ENCODE results near the gene OSBPL10.
"Not testable (repeated sequence)": the region's sequence is repeated elsewhere in the genome, so short reads cannot be mapped to it uniquely, and the experiment has no call there.

The OSBPL10 gene, protein sequence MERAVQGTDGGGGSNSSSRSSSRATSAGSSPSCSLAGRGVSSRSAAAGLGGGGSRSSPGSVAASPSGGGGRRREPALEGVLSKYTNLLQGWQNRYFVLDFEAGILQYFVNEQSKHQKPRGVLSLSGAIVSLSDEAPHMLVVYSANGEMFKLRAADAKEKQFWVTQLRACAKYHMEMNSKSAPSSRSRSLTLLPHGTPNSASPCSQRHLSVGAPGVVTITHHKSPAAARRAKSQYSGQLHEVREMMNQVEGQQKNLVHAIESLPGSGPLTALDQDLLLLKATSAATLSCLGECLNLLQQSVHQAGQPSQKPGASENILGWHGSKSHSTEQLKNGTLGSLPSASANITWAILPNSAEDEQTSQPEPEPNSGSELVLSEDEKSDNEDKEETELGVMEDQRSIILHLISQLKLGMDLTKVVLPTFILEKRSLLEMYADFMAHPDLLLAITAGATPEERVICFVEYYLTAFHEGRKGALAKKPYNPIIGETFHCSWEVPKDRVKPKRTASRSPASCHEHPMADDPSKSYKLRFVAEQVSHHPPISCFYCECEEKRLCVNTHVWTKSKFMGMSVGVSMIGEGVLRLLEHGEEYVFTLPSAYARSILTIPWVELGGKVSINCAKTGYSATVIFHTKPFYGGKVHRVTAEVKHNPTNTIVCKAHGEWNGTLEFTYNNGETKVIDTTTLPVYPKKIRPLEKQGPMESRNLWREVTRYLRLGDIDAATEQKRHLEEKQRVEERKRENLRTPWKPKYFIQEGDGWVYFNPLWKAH

GRCh38 chr3:31981206-31982181 is at the start of gene OSBPL10, which contains the start of gene ZNF860:
OSBPL10 (minus strand) TSS chr3:31981262; CDS start chr3:31981179, 83 bp downstream.
ZNF860 (plus strand) TSS chr3:31981750; CDS start chr3:31989080, 7,330 bp downstream.
- no peak for DNase-seq (ENCODE audit: low spot score)

- DNase-seq (ENCODE audit: low spot score) = no peak
These were observed 45.5 kb upstream of the OSBPL10 start for GRCh38 chr3:32026593-32026992.

DNA sequence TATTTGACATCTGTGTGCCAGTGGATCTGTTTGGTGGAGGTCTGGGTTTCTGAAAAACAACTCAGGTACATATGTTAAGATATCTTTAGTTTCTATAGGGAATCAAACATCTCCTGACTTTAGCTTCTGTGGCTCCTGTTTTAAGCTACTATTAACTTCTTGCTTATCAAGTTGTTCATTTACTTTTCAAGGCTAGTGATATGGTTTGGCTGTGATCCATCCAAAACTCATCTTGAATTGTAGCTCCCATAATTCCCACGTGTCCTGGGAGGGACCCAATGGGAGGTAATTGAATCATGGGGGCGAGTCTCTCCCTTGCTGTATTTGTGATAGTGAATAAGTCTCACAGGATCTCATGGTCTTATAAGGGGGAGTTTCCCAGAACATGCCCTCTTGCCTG is 41.9 kb upstream of the OSBPL10 start:
- DNase-seq (ENCODE audit: low spot score) = no peak

DNA sequence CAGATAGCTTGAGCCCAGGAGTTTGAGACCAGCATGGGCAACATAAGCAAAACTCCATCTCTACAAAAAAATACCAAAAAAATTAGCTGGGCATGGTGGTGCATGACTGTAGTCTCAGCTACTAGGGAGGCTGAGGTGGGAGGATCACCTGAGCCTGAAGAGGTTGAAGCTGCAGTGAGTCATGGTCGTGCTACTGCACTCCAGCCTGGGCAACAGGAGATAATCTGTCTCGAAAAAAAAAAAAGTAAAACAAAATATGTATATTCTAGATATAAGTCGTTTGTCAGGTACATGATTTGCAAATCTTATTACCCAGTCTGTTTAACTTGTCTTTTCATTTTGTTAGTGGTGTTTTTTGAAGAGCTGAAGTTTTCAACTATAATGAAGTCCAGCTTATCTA is 40.7 kb upstream of the OSBPL10 start:
- no peak for DNase-seq (ENCODE audit: low spot score)

GRCh38 chr3:32021155-32021554 is 40.1 kb upstream of the OSBPL10 start:
- DNase-seq (ENCODE audit: low spot score) = no peak

DNA sequence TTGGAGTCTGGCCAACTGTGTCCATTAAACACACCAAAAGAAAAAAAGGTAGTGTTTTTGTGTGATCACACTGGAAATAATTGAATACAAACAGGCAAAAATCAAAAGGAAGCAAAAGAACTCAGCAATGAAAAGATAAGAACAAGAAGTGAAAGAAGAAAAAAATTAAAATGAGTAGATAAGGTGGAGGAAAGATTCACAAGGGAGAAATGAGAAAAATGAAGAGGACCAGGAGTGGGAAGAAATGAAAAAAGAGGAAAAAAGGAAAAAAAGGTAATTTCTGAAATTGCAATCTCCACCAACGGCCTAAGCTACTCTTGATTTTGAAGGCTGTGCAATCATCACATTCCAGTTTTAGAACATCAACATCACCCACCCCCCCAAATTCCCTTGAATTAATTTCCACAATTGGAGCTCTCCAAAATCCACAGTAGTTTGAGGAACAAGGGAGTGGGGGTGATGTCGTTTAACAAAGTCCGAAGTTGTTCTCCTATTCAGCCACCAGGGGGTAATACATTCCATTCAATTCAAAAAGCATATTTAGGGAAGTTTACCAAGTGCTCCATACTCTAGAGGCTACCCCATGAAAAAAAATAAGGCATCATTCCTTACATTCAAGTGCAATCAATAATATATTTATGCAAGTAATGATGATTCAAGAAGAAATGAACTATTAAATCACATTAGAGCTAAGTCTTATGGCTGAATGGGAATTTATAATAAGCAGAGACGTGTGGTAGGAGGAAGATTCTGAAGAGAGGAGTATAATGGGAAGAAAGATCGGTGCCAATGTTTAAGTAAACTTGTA is 37.9 kb upstream of the OSBPL10 start:
- DNase-seq (ENCODE audit: low spot score) = peak; percentile 8

DNA sequence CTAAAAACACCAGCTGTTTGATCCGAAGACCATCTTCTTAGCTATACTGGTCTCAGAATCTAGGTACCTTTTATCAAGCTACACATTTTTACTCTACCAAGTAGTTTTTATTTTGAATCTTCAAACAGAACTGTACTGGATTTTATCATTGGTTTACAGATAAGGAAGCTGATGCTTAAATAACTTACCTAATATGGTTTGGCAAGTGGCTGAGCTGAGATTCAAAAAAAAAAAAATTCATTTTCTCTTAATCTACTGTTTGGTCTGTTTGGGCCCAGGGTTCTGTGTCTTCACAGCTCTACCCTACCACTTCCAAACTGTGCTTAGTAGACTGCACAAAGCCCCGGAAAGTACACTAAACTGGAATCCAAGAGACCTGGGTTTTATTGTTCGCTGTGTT is 36.2 kb upstream of the OSBPL10 start:
- no peak for DNase-seq (ENCODE audit: low spot score)

DNA sequence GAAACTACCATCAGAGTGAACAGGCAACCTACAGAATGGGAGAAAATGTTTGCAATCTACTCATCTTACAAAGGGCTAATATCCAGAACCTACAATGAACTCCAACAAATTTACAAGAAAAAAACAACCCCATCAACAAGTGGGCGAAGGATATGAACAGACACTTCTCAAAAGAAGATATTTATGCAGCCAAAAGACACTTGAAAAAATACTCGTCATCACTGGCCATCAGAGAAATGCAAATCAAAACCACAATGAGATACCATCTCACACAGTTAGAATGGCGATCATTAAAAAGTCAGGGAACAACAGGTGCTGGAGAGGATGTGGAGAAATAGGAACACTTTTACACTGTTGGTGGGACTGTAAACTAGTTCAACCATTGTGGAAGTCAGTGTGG is 34.6 kb upstream of the OSBPL10 start:
- DNase-seq (ENCODE audit: low spot score) = not testable (repeated sequence)

DNA sequence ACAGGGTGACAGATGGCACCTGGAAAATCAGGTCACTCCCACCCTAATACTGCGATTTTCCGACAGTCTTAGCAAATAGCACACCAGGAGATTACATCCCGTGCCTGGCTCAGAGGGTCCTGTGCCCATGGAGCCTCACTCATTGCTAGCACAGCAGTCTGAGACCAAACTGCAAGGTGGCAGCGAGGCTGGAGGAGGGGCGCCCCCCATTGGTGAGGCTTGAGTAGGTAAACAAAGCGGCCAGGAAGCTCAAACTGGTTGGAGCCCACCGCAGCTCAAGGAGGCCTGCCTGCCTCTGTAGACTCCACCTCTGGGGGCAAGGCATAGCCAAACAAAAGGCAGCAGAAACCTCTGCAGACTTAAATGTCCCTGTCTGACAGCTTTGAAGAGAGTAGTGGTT is 29.6 kb upstream of the OSBPL10 start:
- DNase-seq (ENCODE audit: low spot score) = not testable (repeated sequence)

GRCh38 chr3:32009957-32010356 is 28.9 kb upstream of the OSBPL10 start:
- DNase-seq (ENCODE audit: low spot score) = no peak

DNA sequence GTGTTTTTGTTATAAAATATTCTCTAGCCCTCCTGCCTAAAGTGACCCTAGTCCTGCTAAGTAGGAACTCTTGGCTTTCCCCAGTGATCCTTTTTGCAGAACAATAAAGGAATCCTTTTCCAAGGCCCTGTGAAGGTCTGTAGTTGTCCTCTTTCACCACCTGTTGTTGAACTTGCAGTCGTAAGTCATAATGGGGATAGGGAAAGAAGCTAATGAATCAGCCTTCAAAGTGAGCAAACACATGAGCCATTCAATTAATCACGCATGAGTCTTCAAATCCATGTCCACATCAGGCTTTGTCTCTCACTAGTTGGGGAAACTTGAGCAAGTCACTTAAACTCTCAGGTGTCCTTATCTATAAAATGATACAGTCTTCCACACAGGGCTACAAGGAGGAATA is 28.0 kb upstream of the OSBPL10 start:
- DNase-seq (ENCODE audit: low spot score) = no peak

DNA sequence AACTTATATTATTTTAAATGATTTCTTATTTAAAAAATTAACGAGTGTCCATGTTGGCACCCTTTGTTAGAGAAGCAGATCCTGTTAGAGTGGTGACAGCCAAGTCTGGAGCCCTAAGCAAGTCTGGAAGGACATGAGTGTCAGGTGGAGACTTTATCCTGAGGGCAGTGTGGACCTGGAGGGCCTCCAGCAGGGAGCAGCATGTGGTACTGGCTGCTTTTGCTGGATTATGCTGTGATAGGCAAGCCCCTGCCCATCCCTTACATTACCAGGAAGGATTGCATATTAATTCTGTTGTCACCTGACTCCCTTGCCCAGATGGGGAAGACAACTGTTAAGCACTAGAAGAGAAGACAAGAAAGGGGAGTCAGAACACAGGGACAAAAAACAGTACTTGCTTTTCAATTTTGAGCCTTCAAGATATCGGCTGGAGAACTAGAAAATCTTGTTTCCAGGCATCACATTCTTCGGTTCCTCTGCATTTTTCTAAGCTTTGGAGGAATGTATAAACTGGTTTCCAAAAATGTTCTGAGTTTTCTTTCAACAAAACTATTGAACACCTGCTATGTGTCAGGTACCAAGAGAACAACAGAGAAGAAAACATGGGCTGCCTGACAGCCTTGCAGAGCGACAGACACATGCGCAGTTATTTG is 23.2 kb upstream of the OSBPL10 start:
- DNase-seq (ENCODE audit: low spot score) = no peak

GRCh38 chr3:32003380-32003779 is 22.3 kb upstream of the OSBPL10 start:
- no peak for DNase-seq (ENCODE audit: low spot score)

- no peak for DNase-seq (ENCODE audit: low spot score)
These were observed 21.7 kb upstream of the OSBPL10 start for GRCh38 chr3:32002561-32003368.

GRCh38 chr3:32000877-32001276 is 19.8 kb upstream of the OSBPL10 start:
- DNase-seq (ENCODE audit: low spot score) = no peak

- no peak for DNase-seq (ENCODE audit: low spot score)
These were observed 18.9 kb upstream of the OSBPL10 start for GRCh38 chr3:31999907-32000439.

- no peak for DNase-seq (ENCODE audit: low spot score)
These were observed 16.4 kb upstream of the OSBPL10 start for GRCh38 chr3:31997500-31997899.

GRCh38 chr3:31996195-31996594 is 15.1 kb upstream of the OSBPL10 start:
- no peak for DNase-seq (ENCODE audit: low spot score)

DNA sequence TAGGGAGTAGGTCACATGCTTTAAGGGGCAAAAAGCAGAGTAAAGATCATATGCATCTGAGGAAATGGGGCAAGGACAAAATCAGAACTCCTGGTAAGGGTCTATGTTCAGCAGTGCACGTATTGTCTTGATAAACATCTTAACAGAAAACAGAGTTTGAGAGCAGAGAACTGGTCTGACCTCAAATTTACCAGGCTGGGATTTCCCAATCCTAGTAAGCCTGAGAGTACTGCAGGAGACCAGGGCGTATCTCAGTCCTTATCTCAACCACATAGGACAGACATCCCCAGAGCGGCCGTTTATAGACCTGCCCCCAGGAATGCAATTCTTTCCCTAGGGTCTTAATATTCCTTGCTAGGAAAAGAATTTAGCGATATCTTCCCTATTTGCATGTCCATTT is 14.0 kb upstream of the OSBPL10 start:
- DNase-seq (ENCODE audit: low spot score) = not testable (repeated sequence)

Measured in hematopoietic multipotent progenitor cell treated with erythropoietin and hydrocortisone succinate and interleukin-3 and kit ligand, for 17 days (in vitro differentiated cells).